ENCODE results near the gene RAET1G.
A peak's percentile ranks its signal among the peaks of the same experiment; 100 is the strongest.
"Not testable (repeated sequence)": the region's sequence is repeated elsewhere in the genome, so short reads cannot be mapped to it uniquely, and the experiment has no call there.

The RAET1G gene

GRCh38 chr6:149934249-149935156 is 11.6 kb upstream of the RAET1G start:
- DNase-seq (ENCODE audit: low spot score): peak; percentile 58

DNA sequence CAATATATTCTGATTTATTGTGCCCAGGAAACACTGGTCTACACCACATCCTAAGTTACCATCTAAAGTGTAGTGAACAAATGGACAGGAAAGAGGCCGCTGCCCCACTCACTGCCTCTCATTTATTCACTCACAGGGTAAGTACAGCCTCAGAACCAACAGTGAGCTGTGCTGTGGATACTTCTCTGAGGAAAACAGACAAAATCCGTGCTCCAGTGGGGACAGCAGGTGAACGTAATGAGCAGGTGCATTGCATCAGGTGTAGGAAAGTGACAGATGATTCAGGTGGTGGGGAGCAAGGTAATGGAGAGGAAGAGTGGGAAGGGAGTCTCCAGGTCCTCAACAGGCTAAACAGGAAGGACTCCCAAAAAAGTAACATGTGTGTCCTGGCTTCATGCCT is 10.5 kb upstream of the RAET1G start:
- peak; percentile 34 for DNase-seq (ENCODE audit: low spot score)

DNA sequence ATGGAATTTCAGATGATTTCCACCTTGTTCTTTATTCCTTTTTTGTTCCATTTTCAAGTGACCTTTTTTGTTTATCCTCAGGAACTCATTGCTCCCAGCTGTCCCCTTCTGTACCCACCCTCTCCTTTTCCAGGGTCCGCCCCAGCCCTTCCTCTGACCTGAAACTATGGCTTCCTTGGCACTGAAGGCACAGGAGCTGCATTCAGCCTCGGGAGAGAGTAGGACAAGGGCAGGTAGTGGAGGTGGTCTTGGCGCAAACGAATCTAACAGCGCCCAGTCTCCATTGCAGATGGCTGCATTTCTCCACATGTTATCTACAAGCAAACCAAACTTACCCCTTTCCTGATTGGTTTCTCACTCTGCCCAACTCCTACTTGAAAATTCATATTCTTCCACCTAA is 10.1 kb upstream of the RAET1G start:
- peak; percentile 29 for DNase-seq (ENCODE audit: low spot score)

- no peak for DNase-seq (ENCODE audit: low spot score)
Observed at GRCh38 chr6:149931501-149931900, 8.6 kb upstream of the RAET1G start.

GRCh38 chr6:149929422-149929821 is 6.5 kb upstream of the RAET1G start:
- DNase-seq (ENCODE audit: low spot score): no peak

- DNase-seq (ENCODE audit: low spot score): not testable (repeated sequence)
Observed at GRCh38 chr6:149927025-149927424, 4.1 kb upstream of the RAET1G start.

- DNase-seq (ENCODE audit: low spot score): peak; percentile 91
Observed at GRCh38 chr6:149925974-149926777, 3.3 kb upstream of the RAET1G start.

DNA sequence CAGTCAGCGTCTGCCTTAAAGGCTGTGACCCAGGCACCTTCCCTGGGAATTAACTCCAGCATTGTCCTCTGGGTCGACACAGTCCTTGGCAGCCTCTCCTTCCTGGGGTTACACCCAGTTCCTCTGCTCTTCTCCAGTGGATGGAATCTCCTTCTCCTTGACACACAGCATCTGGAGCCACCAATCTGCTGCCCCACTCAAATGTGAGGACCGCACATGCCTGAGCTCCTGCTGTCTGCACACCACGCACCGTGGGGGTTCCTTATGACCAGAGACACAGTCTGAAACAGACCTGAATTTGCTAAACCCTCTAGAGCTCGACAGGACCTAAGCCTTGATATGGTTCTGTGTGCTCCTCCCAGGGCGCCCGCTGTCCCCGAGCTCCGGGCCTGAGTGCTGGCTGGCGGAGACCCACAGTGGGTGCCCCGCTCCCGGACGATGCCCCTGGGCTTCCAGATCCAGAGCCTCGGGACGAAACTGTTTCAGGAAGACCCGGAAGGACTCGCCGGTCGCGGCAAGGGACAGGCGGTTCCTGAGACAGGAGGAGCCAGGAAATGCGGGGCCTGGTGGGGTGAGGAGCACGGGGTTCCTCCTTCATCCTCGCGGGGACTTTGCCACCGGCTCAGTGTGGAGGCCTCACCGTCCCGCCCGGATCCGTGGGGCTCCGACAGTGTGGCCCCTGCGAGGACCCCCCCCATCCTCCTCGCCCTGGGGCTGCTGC is 2.5 kb upstream of the RAET1G start:
- DNase-seq (ENCODE audit: low spot score): no peak

DNA sequence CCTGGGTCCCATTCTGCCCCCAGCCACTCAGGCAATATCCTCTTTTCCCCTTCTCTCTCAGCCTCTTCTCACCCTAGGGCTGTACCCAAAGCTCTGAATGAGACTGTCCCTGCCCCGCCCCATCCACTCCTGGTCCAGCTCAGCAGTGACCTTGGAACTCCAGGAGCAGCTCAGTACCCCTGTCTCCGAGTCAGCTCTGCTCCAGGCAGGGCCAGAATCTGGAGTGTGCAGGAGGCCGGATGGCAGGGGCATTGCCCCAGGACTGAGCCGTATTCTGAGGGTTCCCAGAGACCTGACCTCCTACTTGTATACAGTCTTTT is 2.0 kb upstream of the RAET1G start:
- DNase-seq (ENCODE audit: low spot score): no peak

GRCh38 chr6:149924206-149924932 is 1.4 kb upstream of the RAET1G start:
- no peak for DNase-seq (ENCODE audit: low spot score)

DNA sequence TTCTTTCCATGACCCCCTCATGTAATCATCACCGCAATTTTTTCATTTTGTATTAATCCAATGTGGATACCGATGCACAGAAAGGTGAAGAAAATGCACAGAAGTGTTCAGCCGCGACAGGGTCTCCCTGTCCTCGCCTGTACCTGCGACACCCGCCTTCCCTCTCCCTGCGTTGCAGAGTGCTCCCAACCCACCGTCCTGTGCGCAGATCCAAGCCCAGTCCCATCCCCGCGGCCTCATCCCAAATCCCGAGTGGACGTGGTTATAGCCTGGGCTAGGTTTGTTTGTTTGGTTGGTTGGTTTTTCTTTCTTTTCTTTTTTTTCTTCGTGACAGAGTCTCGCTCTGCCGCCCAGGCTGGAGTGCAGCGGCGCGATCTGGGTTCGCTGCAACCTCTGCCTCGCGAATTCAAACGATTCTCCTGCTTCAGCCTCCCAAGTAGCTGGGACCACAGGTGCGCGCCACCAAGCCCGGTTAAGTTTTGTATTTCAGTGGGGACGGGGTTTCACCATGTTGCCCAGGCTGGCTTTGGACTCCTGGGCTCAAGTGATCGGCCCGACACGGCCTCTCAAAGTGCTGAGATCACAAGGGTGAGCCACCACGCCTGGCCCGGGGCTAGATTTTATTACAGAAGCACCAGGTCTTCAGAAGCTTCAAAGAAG is 536 bp upstream of the RAET1G start:
- DNase-seq (ENCODE audit: low spot score): no peak

GRCh38 chr6:149922091-149922490 is 830 bp downstream of the RAET1G start:
- DNase-seq (ENCODE audit: low spot score): not testable (repeated sequence)

DNA sequence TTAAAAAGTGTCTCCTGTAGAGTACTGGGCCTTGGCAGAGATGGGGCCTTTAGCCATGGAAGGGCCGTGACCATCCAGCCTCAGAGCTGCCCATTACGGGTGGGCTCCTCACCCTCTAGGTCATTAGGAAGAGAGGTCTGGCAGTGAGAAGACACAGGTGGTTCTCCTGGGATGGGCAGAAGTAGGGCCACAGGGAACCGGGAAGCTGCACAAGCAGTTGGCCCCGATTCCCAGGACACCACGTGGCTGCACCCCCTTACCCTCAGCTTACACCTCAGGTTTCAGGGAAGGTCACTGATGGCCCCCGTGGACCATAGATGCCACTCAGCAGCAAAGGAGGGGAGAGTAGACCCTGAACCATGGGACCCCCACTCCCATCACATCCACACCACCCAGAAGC is 1.6 kb downstream of the RAET1G start:
- DNase-seq (ENCODE audit: low spot score): no peak

DNA sequence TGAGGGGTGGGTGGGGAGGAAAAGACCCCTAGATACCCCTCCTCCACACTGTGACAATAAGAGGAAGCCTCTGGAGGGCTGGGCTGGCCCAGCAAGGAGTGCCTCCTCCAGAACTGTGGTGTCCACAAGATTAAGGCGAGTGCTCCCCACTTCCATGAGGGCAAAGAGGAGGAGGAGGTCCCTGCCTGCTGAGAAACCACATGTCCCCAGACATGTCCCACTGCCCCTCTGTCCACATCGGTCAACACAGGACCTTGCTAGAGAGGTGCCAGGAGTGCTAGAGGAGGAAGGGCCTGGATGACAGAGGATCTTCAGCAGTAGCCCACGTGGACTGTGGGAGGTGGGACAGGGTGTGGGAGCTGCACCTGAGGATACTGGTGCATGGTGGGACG is 3.1 kb downstream of the RAET1G start:
- no peak for DNase-seq (ENCODE audit: low spot score)

GRCh38 chr6:149919126-149919833 is 3.6 kb downstream of the RAET1G start:
- not testable (repeated sequence) for DNase-seq (ENCODE audit: low spot score)

GRCh38 chr6:149918151-149918905 is 4.6 kb downstream of the RAET1G start:
- no peak for DNase-seq (ENCODE audit: low spot score)

DNA sequence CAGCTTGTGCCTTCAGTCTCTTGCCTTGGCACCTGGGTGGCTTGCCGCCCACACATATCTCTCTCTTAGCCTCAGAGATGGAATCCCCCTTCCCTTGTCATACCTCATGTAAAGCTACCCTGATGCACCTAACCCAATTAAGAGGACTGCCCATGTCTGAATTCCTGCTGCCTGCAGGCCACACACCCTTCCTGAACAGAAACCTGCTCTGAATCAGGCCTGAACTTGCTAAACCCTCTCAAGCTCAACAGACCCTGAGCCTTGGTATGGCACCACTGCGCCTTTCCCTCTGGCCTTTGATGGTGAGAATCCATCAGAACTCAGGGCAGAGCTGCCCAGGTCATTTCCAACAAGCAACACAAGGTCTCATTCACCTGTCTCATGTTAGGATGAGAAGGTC is 5.2 kb downstream of the RAET1G start:
- no peak for DNase-seq (ENCODE audit: low spot score)

GRCh38 chr6:149915970-149916865 is 6.7 kb downstream of the RAET1G start:
- DNase-seq (ENCODE audit: low spot score): no peak
